ENCODE measurements around the gene GNPTG.
A peak's percentile ranks its signal among the peaks of the same experiment; 100 is the strongest.

Gene GNPTG

GRCh38 chr16:1348441-1348840 is 3.3 kb upstream of the GNPTG start:
- H3K27ac ChIP-seq = no peak overlapping the region
- H3K36me3 ChIP-seq (ENCODE audit: insufficient read depth) = no peaks in the 10 kb centered on the region

GRCh38 chr16:1348926-1349325 is 2.8 kb upstream of the GNPTG start:
- peaks cover 17% of the 10 kb centered on the region for H3K4me1 ChIP-seq (ENCODE audit: low read depth, poor library complexity, severe bottlenecking)
- peaks cover 7% of the 10 kb centered on the region; the same call in 1 of the 2 replicates for H3K27me3 ChIP-seq (ENCODE audit: insufficient read depth, low read depth)
- H3K27ac ChIP-seq = no peak overlapping the region
- no peaks in the 10 kb centered on the region for H3K36me3 ChIP-seq (ENCODE audit: insufficient read depth)
- H4K20me1 ChIP-seq (ENCODE audit: insufficient read depth) = no peaks in the 10 kb centered on the region
- H3K9ac ChIP-seq = no peak overlapping the region
- peaks cover 21% of the 10 kb centered on the region; the same call in 1 of the 2 replicates for H3K79me2 ChIP-seq (ENCODE audit: insufficient read depth, low read depth)
- TF ChIP-seq, protein P1, sequence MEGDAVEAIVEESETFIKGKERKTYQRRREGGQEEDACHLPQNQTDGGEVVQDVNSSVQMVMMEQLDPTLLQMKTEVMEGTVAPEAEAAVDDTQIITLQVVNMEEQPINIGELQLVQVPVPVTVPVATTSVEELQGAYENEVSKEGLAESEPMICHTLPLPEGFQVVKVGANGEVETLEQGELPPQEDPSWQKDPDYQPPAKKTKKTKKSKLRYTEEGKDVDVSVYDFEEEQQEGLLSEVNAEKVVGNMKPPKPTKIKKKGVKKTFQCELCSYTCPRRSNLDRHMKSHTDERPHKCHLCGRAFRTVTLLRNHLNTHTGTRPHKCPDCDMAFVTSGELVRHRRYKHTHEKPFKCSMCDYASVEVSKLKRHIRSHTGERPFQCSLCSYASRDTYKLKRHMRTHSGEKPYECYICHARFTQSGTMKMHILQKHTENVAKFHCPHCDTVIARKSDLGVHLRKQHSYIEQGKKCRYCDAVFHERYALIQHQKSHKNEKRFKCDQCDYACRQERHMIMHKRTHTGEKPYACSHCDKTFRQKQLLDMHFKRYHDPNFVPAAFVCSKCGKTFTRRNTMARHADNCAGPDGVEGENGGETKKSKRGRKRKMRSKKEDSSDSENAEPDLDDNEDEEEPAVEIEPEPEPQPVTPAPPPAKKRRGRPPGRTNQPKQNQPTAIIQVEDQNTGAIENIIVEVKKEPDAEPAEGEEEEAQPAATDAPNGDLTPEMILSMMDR (conservative IDR thresholded peaks at IDR 0.05; ENCODE audit: low read depth, low read length) = no peak
- no peak overlapping the region for H3K4me2 ChIP-seq
- H2AFZ ChIP-seq (ENCODE audit: low read depth) = no peak overlapping the region
- no peak overlapping the region for H3K4me3 ChIP-seq (IDR thresholded peaks at IDR 0.05; ENCODE audit: insufficient read depth, low read depth, low read length)

More at GRCh38 chr16:1348441-1348840, 3.3 kb upstream of the GNPTG start:
- Histone ChIP-seq H2AFZ (ENCODE audit: low read depth) (no peak overlapping the region), H3K9ac (no peak overlapping the region), H3K4me3 (IDR thresholded peaks at IDR 0.05; ENCODE audit: insufficient read depth, low read depth, low read length) (no peak overlapping the region), H4K20me1 (ENCODE audit: insufficient read depth) (no peaks in the 10 kb centered on the region), H3K27me3 (ENCODE audit: insufficient read depth, low read depth) (peaks cover 7% of the 10 kb centered on the region; the same call in 1 of the 2 replicates), H3K4me1 (ENCODE audit: low read depth, poor library complexity, severe bottlenecking) (peaks cover 22% of the 10 kb centered on the region), H3K4me2 (no peak overlapping the region), H3K79me2 (ENCODE audit: insufficient read depth, low read depth) (peaks cover 16% of the 10 kb centered on the region; the same call in 1 of the 2 replicates)
- TF ChIP-seq, protein P1 (conservative IDR thresholded peaks at IDR 0.05; ENCODE audit: low read depth, low read length) = no peak

GRCh38 chr16:1349351-1349750 is 2.4 kb upstream of the GNPTG start:
- Histone ChIP-seq H2AFZ (ENCODE audit: low read depth) (no peak overlapping the region), H3K27ac (no peak overlapping the region), H3K9ac (no peak overlapping the region), H3K4me3 (IDR thresholded peaks at IDR 0.05; ENCODE audit: insufficient read depth, low read depth, low read length) (no peak overlapping the region), H3K79me2 (ENCODE audit: insufficient read depth, low read depth) (peaks cover 25% of the 10 kb centered on the region; the same call in 1 of the 2 replicates), H4K20me1 (ENCODE audit: insufficient read depth) (no peaks in the 10 kb centered on the region), H3K27me3 (ENCODE audit: insufficient read depth, low read depth) (peaks cover 3% of the 10 kb centered on the region; the same call in 1 of the 2 replicates), H3K4me1 (ENCODE audit: low read depth, poor library complexity, severe bottlenecking) (peaks cover 17% of the 10 kb centered on the region), H3K4me2 (no peak overlapping the region), H3K36me3 (ENCODE audit: insufficient read depth) (no peaks in the 10 kb centered on the region)
- TF ChIP-seq, protein P1 (conservative IDR thresholded peaks at IDR 0.05; ENCODE audit: low read depth, low read length) = no peak

DNA sequence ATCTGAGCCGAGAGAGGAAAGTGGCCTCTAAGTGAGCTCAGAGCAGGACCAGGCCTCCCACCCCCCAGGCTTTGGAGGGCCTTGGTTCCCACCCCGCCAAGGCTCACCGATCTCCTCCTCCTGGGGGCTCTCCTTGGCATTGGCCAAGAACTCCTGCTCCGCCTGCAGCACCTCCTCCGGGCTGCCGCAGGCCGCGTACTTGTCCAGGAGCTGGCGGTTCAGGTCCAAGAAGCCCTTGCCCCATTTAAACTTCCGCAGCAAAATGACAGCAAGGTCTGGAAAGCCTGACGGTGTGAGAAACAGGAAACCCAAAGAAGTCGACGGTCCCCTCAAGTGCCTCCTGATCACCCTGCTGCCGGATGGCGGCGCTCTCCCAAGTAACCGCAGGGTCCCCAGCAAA is 1.8 kb upstream of the GNPTG start:
- H3K27ac ChIP-seq = no peak overlapping the region
- no peaks in the 10 kb centered on the region for H3K36me3 ChIP-seq (ENCODE audit: insufficient read depth)
- H3K4me3 ChIP-seq (IDR thresholded peaks at IDR 0.05; ENCODE audit: insufficient read depth, low read depth, low read length) = no peak overlapping the region
- no peak overlapping the region for H3K9ac ChIP-seq
- TF ChIP-seq, protein P1 (conservative IDR thresholded peaks at IDR 0.05; ENCODE audit: low read depth, low read length) = no peak
- no peak overlapping the region for H2AFZ ChIP-seq (ENCODE audit: low read depth)
- peak overlapping the region; percentile 90; the same call in 1 of the 2 replicates for H3K4me2 ChIP-seq
- H4K20me1 ChIP-seq (ENCODE audit: insufficient read depth) = no peaks in the 10 kb centered on the region
- peaks cover 17% of the 10 kb centered on the region for H3K4me1 ChIP-seq (ENCODE audit: low read depth, poor library complexity, severe bottlenecking)
- H3K79me2 ChIP-seq (ENCODE audit: insufficient read depth, low read depth) = peaks cover 25% of the 10 kb centered on the region; the same call in 1 of the 2 replicates
- H3K27me3 ChIP-seq (ENCODE audit: insufficient read depth, low read depth) = peaks cover 2% of the 10 kb centered on the region; the same call in 1 of the 2 replicates

Data from KMS-11 (cell line).